ENCODE results near the gene XRCC1.
"Not testable (repeated sequence)": the region's sequence is repeated elsewhere in the genome, so short reads cannot be mapped to it uniquely, and the experiment has no call there.

XRCC1 gene

DNA sequence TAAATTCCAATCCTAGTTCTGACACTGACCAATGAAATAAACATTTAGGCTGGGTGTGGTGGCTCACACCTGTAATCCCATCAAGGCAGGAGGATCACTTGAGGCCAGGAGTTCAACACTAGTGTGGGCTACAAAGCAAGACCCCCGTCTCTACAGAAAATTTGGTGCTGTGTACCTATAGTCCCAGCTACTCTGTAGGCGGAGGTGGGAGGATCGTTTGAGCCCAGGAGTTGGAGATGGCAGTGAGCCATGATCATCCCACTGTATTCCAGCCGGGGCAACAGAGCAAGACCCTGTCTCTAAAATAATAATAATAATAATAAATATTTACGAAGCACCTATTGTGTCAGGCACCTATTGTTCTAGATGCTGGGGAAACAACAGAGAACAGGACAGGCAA lies 13.9 kb upstream of the XRCC1 start:
- Histone ChIP-seq H3K9ac (ENCODE audit: low read length) (no peak overlapping the region), H2AFZ (ENCODE audit: low read depth, low read length) (no peak overlapping the region), H4K20me1 (ENCODE audit: insufficient read depth, low read length) (no peaks in the 10 kb centered on the region), H3K9me3 (ENCODE audit: insufficient read depth, low read length) (no peaks in the 10 kb centered on the region), H3K27ac (ENCODE audit: low read length) (no peak overlapping the region), H3K4me2 (ENCODE audit: low read length) (no peak overlapping the region), H3K4me3 (ENCODE audit: low read length) (no peak overlapping the region), H3K27me3 (ENCODE audit: low read depth, low read length) (no peaks in the 10 kb centered on the region), H3K36me3 (replicated peaks; ENCODE audit: low read depth, low read length) (peaks cover 39% of the 10 kb centered on the region), H3K4me1 (ENCODE audit: low read length) (peaks cover 4% of the 10 kb centered on the region; the same call in 1 of the 2 replicates), H3K79me2 (ENCODE audit: low read length) (peaks cover 8% of the 10 kb centered on the region)
- TF ChIP-seq, protein P1, sequence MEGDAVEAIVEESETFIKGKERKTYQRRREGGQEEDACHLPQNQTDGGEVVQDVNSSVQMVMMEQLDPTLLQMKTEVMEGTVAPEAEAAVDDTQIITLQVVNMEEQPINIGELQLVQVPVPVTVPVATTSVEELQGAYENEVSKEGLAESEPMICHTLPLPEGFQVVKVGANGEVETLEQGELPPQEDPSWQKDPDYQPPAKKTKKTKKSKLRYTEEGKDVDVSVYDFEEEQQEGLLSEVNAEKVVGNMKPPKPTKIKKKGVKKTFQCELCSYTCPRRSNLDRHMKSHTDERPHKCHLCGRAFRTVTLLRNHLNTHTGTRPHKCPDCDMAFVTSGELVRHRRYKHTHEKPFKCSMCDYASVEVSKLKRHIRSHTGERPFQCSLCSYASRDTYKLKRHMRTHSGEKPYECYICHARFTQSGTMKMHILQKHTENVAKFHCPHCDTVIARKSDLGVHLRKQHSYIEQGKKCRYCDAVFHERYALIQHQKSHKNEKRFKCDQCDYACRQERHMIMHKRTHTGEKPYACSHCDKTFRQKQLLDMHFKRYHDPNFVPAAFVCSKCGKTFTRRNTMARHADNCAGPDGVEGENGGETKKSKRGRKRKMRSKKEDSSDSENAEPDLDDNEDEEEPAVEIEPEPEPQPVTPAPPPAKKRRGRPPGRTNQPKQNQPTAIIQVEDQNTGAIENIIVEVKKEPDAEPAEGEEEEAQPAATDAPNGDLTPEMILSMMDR (IDR thresholded peaks at IDR 0.05; ENCODE audit: low read depth, low read length) = no peak

DNA sequence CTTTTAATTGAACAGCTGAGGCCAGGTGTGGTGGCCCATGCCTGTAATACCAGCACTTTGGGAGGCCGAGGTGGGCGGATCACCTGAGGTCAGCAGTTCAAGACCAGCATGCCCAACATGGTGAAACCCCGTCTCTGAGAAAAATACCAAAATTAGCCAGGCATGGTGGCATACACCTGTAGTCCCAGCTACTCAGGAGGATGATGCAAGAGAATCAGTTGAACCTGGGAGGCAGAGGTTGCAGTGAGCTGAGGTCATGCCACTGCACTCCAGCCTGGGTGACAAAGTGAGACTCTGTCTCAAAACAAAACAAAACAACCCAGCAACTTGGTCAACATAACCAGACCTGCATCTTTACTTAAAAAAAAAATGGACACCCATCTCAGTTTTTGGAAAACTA lies 11.7 kb upstream of the XRCC1 start:
- not testable (repeated sequence) for H3K79me2 ChIP-seq (ENCODE audit: low read length); H3K27me3 ChIP-seq (ENCODE audit: low read depth, low read length); H4K20me1 ChIP-seq (ENCODE audit: insufficient read depth, low read length); H2AFZ ChIP-seq (ENCODE audit: low read depth, low read length); H3K9ac ChIP-seq (ENCODE audit: low read length); H3K27ac ChIP-seq (ENCODE audit: low read length); H3K9me3 ChIP-seq (ENCODE audit: insufficient read depth, low read length); H3K4me1 ChIP-seq (ENCODE audit: low read length); H3K4me2 ChIP-seq (ENCODE audit: low read length); H3K4me3 ChIP-seq (ENCODE audit: low read length)
- H3K36me3 ChIP-seq (replicated peaks; ENCODE audit: low read depth, low read length) = peaks cover 24% of the 10 kb centered on the region

DNA sequence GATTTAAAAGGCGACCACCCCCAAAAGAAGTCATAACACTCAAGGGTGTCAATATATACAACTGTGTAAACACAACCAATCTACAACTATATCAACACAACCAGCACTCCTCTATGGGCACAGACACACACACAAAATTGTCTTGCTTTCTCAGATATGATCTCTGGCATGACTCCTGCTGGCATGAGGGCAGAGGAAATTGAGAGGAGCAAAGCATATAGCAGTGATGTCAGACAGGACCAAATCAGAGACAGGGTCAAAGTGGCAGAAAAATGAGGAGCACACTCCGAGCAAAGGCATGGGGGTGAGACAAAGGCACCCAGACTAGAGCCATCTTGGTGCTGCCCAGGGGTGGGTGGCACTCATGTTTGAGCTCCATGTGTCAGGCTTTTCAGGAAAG lies 11.0 kb upstream of the XRCC1 start:
- Histone ChIP-seq H3K36me3 (replicated peaks; ENCODE audit: low read depth, low read length) (peaks cover 24% of the 10 kb centered on the region), H3K27me3 (ENCODE audit: low read depth, low read length) (no peaks in the 10 kb centered on the region), H3K9me3 (ENCODE audit: insufficient read depth, low read length) (no peaks in the 10 kb centered on the region), H3K4me3 (ENCODE audit: low read length) (no peak overlapping the region), H4K20me1 (ENCODE audit: insufficient read depth, low read length) (no peaks in the 10 kb centered on the region), H3K9ac (ENCODE audit: low read length) (no peak overlapping the region), H3K79me2 (ENCODE audit: low read length) (no peaks in the 10 kb centered on the region), H3K27ac (ENCODE audit: low read length) (no peak overlapping the region), H2AFZ (ENCODE audit: low read depth, low read length) (no peak overlapping the region), H3K4me1 (ENCODE audit: low read length) (no peaks in the 10 kb centered on the region), H3K4me2 (ENCODE audit: low read length) (no peak overlapping the region)
- no peak for TF ChIP-seq EZH2phosphoT487 (IDR thresholded peaks at IDR 0.05; ENCODE audit: low read depth)
- TF ChIP-seq, protein P1 (IDR thresholded peaks at IDR 0.05; ENCODE audit: low read depth, low read length) = no peak

DNA sequence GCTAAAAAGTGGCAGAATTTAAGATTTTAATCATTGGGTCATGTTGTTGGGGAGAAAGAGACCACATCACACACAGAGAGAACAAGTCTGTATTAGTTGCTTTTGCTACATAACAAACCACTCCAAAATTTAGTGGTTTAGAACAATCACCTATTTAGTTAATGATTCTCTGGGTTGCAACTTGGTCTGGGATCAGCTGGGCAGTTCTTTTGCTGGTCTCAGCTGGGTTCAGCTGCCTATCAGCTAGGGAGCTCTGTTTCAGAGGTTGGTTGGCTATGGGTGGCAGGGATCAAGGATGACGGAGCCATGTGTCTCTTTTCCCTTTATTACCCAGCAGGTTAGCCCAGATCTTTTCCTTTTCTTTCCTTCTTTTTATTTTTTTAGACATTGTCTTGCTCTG lies 9.2 kb upstream of the XRCC1 start:
- no peaks in the 10 kb centered on the region for H3K4me1 ChIP-seq (ENCODE audit: low read length)

More for the DNA sequence above, 9.2 kb upstream of the XRCC1 start:
- no peaks in the 10 kb centered on the region for H3K27me3 ChIP-seq (ENCODE audit: low read depth, low read length)
- no peak overlapping the region for H3K27ac ChIP-seq (ENCODE audit: low read length)
- H3K4me3 ChIP-seq (ENCODE audit: low read length) = no peak overlapping the region
- H3K4me2 ChIP-seq (ENCODE audit: low read length) = no peak overlapping the region
- H3K79me2 ChIP-seq (ENCODE audit: low read length) = no peaks in the 10 kb centered on the region
- H3K36me3 ChIP-seq (replicated peaks; ENCODE audit: low read depth, low read length) = peaks cover 18% of the 10 kb centered on the region
- TF ChIP-seq, protein P1 (IDR thresholded peaks at IDR 0.05; ENCODE audit: low read depth, low read length) = no peak
- TF ChIP-seq EZH2phosphoT487 (IDR thresholded peaks at IDR 0.05; ENCODE audit: low read depth) = no peak
- H4K20me1 ChIP-seq (ENCODE audit: insufficient read depth, low read length) = no peaks in the 10 kb centered on the region
- H3K9me3 ChIP-seq (ENCODE audit: insufficient read depth, low read length) = no peaks in the 10 kb centered on the region
- H3K9ac ChIP-seq (ENCODE audit: low read length) = no peak overlapping the region
- H2AFZ ChIP-seq (ENCODE audit: low read depth, low read length) = no peak overlapping the region
